Stimulated activated naive CD8-positive, alpha-beta T cell treated with anti-CD3 and anti-CD28 coated beads, Interleukin-15, Interleukin-2, amounts not matched to agents 100 U/mL and 50 U/mL, for 24 hours (primary cell): ENCODE measurements around the gene LBHD1.
"Not testable (repeated sequence)": the region's sequence is repeated elsewhere in the genome, so short reads cannot be mapped to it uniquely, and the experiment has no call there.

ENCODE experiments used
- ATAC-seq: fragments of 150-1000 bp; cut with Tn5 transposase; one replicate; pipeline ENCODE4 v1.10.0; 2021
- DNase-seq: peaks from one replicate; pipeline ENCODE4 v3.0.0; 2021

The LBHD1 gene

DNA sequence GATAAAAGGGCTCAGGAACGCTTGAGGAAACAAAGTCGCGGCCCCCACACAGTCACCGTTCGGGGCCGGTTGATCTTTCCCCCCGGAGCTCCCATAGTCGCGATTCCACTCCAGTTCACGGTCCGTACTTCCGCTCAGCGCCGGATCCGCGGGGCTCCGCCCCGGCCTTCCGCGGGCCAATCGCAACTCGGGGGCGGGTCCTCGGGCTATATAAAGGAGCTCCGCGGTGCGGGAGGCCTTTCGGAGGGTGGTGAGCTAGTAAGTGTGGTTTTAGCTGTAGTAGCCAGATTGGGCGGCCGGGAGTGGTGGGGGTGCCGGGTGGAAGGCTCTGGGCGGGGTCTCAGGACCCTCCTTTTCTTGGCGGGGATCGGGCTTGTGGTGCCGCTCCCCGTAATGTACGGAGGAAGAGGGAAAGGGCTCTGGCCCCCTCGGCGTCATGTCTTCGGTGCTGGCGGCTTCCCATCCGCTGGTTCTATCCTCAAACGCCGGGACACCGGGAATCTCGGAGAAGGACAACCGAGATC is 6.9 kb downstream of the LBHD1 start, which contains the start of the genes C11orf98 and CSKMT:
Gene C11orf98 (minus strand): TSS at position 136 of the 524 bp plus-strand sequence. CDS start 41 bp downstream, at position 95.
Gene CSKMT (plus strand): TSS at position 238 of the 524 bp plus-strand sequence. CDS start 568 bp downstream, outside the sequence.
- DNase-seq (peak; percentile 97), ATAC-seq (peak; percentile 89)

DNA sequence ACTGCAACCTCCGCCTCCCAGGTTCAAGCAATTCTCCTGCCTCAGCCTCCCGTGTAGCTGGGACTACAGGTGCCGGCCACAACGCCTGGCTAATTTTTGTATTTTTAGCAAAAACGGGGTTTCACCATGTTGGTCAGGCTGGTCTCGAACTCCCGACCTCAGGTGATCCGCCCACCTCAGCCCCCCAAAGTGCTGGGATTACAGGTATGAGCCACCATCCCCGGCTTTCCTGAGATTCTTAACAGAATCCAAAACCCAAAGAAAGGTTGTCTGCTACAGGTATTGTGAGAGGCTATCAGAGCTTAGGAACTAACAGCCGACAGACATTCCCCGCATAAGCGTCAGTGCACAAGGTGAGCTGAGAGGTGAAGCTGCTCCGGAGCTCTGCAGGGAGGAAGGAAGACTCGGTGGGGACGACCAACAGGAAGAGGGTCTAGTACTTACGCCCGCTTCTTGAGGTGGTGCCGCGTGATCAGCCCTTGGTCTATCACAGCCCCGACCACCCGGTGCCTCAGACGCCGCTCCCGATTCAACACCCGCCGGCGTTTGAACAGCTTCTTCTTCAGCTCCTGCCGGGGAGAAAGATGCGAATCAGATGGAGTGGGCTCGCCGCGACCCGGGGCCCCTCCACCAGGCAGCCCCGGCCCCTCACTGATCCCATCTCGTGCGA is 7.5 kb downstream of the LBHD1 start:
- DNase-seq (peak; percentile 62), ATAC-seq (peak; percentile 36)

DNA sequence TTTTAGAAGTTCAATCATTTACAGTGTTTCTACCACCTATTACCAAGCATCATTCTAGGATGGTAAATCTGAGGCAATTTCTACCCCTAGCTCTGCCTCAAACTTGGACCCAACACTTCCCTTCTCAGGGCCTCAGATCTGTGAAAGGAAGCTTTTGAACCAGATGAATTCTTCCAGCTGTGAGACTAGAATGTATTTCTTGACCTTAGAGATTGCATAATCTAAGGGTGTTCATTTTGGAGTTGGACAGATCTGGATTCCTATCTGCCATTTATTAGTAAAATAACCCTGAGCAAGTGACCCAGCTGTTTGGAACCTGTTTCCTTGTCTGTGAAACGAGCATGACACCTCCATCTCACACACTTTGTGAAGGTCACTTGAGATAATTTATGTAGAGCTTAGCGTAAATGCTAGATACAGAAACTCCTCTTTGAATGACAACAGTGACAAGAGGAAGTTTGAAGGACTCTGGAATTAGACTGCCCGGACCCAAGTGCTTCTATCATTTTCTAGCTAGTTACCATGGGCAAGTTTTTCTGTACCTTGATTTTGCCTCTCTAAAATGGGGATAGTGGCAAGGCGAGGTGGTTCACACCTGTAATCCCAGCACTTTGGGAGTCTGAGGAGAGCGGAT is 15.2 kb downstream of the LBHD1 start:
- DNase-seq = no peak

DNA sequence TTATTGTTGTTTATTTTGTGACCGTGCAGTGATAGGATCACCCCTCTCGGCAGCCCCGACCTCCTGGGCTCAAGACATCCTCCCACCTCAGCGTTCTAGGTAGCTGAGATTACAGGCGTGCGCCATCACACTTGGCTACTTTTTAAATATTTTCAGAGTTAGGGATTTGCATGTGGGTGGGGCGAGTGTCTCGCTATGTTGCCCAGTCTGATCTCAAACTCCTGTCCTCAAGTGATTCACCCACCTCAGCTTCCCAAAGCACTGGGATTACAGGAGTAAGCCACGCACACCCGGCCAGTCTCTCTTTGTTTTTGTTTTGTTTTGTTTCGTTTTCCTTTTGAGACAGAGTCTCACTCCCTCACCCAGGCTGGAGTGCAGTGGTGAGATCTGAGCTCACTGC is 17.8 kb downstream of the LBHD1 start:
- no peak for ATAC-seq

More for the DNA sequence above, 15.2 kb downstream of the LBHD1 start:
- ATAC-seq = no peak

DNA sequence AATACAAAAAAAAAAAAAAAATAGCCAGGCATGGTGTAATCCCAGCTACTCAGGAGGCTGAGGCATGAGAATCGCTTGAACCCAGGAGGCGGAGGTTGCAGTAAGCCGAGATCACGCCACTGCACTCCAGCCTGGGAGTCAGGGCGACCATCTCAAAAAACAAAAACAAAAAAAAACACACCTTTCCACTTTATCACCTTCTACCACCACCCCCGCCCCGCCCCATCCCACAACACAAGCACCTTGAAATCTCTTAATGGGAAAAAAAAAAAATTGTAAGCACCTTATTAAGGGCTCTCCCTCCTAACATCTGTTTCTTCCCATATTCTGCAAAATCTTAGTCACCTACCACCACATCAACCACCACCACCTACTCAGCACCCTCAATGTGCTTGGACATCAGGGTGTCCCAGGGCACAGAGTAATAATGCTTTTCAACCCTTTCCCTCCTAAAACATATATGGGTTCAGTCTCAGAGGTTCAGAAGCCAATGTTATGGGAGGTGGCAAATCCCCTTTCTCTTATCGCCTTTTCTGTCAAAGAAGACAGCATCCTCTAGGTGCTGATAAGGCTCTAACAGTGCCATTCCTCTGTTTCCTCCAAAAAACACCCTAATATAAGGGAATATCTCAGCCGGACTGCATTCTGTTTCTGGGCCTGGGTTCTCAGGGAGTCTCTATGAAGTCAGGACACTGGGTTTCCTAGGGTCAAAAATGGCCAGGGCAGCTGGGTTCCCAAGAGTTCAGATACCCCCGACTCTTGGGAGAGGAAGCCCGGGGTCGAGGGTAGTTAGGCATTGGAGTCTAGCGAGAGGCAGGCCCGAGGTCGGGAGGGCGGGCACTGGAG is 19.7 kb downstream of the LBHD1 start:
- ATAC-seq (no peak), DNase-seq (no peak)

More for the DNA sequence above, 17.8 kb downstream of the LBHD1 start:
- no peak for DNase-seq

DNA sequence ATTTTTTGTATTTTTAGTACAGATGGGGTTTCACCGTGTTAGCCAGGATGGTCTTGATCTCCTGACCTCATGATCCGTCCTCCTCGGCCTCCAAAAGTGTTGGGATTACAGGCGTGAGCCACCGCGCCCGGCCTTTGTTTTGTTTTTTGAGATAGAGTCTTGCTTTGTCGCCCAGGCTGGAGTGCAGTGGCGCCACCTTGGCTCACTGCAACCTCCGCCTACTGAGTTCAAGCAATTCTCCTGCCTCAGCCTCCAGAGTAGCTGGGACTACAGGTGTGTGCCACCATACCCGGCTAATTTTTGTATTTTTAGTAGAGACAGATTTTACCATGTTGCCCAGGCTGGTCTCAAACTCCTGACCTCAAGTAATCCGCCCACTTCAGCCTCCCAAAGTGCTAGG is 21.8 kb downstream of the LBHD1 start:
- not testable (repeated sequence) for DNase-seq, ATAC-seq

DNA sequence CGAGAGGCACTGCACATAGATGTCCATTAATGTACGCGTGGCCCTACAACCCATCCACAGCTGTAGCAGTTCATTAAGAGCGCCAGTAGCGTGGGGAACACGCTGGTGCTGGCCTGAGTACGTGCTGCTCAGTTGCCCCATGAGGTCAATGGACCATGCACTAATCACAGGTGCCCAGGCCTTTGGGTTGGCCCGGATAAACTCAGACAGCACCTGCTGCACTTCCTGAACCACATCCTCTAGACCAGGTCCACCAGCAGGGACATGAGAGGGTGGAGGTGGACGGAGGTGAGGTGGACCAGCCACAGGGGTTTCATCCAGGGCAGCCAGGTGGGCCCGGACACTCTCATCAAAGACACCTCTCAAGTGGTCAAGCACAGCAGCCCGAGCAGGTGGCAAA is 22.6 kb downstream of the LBHD1 start:
- DNase-seq (no peak), ATAC-seq (no peak)

DNA sequence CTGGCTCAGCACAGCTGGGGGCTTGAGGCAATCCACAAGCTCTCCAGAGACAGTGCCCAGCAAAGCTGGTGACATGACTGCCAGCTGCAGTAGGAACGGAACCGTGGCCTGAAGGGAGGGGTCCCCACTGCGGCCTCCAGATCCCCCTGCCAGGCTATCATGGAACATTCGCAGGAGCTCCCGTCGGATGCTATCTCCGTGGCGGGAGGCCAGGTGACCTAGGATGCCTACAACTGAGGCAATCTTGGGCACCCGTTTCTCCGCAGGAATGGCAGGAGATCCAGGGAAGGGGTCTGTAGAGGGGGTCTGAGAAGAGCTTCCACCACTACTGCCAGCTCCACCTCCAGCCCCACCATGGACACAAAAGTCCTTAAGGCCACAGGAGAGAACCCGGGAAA is 23.1 kb downstream of the LBHD1 start:
- no peak for DNase-seq
- ATAC-seq = no peak

DNA sequence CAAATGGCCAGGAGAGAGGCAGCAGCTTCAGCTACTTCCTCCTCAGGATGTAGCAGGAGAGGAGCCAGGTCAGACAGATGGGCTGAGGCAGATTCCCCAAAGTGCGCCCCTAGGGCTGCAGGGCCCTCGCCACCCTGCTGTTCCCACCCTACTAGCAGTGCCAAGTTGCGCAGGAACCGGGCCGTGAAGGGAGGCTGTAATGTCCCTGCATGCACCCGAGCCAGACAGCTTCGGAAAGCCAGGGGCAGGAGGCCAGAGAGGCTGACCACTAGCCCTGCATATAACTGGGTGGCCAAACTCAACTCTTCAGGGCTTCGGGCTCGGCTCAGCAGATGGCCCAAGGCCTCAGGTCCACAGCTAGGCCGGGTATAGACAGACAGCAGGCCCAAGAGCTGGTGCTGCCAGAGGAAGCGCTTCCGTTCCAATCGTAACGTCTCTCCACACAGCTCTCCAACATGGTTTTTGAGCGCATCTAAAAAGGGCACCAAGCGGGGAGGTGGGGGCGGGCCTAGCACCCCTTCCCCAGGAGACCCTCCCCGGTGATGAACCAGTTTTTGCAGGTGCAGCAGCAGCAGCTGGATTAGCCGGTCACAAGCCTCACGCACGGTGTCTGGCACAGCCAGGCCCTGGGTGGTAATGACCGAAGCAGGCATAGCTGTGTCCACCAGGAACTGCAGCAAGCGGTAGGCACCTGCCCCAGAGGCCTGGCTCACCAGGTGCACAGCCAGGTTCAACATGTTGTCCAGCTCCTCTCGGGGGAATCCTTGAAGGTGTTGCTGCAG is 23.7 kb downstream of the LBHD1 start:
- DNase-seq (no peak), ATAC-seq (no peak)

DNA sequence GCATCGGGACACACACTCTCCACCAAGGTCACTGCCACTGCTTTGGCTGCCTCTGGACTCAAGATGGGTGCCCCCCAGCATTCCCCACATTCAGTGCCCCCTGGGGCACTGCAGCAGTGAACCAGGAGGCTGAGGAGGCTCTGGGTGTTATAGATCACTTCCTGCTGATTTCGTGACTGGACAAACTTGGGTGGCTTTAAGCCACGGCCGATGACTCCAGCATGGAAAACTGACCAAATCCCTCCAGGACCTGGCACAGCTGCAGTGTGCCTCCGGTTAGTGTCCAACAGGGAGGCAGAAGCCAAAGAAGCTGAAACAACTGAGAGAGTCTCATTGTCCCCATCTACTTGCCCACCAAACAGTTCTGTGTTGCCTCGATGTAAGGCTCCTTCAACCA is 24.5 kb downstream of the LBHD1 start:
- no peak for DNase-seq
- ATAC-seq = no peak

DNA sequence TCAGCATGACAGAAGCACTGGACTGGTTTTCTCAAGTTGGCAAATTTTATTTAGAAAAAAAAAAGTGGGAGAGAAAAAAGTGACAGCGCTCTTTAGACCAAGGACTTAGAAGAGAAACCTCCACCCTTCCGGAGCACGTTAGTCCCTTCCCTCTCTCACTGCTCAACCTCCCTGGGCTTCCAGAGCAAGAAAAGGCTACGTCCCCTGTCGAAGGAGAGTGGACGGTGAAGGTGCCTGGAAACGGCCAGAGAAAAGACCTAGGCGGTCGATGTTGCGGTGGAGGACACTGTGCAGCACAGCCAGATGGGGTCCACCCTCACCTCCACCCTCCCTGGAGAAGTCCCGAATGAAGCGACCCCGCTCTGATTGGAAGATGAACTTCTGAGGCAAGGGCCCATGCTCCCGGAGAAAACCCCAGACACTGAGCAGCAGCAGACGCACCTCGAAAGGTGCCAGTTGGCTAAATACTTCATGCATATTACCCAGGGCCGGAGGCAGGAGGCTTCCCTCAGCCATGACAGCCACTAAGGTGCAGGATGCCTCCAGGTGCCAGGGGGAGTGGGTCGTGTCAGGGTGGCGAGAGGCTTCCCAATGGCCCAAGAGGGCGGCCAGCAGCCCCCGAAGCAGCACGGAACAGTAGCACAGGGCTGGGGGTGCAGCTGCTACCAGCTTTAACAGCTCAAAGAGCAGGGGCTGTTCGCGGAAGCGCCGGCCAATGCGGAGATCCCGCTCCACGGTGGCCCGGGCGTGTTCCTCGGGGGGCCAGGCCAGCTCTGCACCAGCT is 25.1 kb downstream of the LBHD1 start:
- DNase-seq (no peak), ATAC-seq (no peak)

DNA sequence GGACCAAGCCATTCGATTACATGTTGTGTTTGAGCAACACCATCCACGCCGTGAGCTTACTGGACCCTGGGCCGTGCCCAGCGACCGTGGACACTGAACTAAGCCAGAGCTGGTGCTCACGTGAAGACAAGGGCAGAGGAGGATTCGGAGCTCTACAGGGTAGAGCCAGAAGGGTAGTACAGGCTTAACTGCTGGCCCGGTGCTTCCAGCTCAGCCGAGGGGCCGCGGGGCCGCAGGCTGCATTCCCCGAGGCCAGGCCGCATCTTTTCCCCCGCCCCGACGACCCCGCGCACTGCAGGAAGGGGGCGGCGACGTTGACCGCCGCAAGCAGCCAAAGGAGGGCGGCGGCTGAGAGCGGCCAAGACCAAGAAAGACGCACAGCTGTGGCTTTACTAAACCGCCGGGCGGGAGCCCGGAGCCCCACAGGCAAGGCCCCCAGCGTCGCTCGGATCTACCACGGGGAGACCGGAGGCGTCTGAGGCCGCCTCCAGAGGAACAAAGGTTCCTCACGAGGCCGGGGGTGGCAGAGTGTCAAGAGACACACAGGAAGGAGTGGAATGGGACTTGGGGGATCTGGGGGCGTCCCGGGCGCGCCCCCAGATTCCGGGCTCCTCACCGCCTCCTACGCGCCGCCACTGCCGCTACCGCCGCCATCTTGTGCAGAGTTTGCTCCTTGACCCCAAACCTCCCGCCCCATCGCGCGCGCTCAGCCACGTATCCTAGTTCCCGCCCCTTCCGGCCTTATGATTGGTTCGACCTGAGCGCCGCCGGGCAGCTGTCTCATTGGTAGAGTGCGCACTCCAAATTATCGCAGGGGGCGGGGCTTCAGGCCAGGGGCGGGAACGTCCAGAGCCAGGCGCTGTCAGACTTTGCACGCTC is 25.9 kb downstream of the LBHD1 start, which contains the start of gene GANAB:
Gene GANAB (minus strand): TSS at position 668 of the 879 bp plus-strand sequence. CDS start 14 bp downstream, at position 654.
- ATAC-seq (peak; percentile 98), DNase-seq (peak; percentile 100)

DNA sequence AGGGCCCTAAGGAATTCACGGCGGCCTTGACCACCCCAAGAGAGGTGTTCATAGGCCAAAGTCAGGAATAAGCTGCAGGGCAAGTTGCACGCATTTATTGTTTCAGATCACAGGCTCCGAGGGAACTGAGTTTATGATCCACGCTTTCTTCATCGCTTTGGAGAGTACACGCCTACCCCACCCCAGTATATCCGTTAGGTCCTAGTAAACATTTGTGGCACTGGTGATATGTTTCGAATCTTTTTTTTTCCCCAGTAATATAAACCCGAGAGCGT is 26.5 kb downstream of the LBHD1 start:
- ATAC-seq (no peak), DNase-seq (no peak)

DNA sequence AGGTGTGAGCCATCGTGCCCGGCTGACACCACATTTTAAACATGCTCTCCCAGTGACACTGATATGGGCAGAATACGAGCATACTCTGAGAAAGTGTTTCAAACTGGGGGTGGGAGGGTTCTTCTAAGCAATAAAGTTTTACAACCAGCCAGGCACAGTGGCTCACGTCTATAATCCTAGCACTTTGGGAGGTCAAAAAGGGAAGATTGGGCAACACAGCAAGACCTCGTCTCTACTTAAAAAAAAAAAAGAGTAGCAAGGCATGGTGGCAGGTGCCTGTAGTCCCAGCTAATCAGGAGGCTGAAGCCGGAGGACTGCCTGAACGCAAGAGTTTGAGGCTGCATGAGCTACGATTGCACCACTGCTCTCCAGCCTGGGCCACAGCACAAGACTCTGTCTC is 27.8 kb downstream of the LBHD1 start:
- ATAC-seq = no peak
- no peak for DNase-seq

DNA sequence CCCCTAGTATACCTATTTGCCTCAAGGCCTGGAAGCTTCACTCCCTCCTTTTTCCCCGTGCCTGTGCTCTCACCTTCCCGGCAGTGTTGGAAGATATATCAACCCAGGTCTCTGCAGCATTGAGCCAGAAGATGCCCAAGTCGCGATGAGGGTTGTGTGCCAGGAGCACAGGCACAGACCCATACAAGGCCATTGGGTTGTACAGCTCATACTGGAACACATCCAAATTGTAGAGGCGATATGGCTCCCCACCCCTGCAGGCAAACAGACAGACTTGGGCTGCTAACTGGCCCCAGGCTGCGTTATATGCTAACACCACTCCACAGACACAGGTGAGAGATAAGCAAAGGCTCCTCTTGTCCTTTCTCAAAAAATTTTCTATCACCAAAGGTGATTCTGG is 39.6 kb downstream of the LBHD1 start:
- ATAC-seq = no peak
- no peak for DNase-seq

DNA sequence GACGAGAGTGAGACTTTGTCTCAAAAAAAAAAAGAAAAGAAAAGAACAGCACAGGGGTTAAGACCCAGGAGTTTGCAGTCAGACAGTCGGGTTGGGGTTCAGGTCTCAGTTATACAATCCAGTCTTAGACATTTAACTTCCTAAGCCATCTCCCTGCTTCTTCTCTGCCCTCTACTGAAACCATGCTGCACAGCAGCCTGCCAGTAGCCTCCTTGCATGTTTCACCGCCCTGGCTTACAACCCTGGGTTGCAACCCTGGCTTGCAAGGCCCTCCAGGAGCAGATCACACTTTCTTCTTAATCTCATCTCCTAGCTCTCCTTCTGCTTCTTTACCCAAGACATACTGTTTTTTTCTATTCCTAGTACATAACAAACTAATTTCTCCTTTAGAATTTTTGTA is 44.4 kb downstream of the LBHD1 start:
- no peak for ATAC-seq
- no peak for DNase-seq

DNA sequence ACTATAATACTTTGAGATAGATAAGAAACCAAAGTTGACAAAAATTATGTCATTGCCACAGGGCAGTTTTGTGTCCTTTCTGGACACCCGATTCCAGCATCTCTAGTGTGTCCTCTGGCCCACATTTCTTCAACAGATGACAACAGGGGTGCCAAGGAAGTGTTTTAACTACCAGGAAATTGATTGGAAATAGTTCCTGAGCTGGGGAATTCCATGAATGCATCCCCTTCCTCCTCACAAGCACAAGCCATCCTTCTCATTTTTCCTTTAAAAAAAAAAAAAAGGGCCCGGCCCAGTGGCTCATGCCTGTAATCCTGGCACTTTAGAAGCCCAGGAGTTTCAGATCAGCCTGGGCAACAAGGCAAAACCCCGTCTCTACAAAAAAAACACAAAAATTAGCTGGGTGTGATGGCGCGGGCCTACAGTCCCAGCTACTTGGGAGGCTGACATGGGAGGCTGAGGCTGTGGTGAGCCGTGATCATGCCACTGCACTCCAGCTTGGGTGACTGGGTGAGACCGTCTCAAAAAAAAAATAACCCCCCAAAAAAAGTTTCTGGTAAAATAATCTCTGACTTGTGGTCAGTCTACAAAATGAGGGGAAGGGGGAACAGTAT is 49.5 kb downstream of the LBHD1 start:
- DNase-seq (no peak), ATAC-seq (no peak)

DNA sequence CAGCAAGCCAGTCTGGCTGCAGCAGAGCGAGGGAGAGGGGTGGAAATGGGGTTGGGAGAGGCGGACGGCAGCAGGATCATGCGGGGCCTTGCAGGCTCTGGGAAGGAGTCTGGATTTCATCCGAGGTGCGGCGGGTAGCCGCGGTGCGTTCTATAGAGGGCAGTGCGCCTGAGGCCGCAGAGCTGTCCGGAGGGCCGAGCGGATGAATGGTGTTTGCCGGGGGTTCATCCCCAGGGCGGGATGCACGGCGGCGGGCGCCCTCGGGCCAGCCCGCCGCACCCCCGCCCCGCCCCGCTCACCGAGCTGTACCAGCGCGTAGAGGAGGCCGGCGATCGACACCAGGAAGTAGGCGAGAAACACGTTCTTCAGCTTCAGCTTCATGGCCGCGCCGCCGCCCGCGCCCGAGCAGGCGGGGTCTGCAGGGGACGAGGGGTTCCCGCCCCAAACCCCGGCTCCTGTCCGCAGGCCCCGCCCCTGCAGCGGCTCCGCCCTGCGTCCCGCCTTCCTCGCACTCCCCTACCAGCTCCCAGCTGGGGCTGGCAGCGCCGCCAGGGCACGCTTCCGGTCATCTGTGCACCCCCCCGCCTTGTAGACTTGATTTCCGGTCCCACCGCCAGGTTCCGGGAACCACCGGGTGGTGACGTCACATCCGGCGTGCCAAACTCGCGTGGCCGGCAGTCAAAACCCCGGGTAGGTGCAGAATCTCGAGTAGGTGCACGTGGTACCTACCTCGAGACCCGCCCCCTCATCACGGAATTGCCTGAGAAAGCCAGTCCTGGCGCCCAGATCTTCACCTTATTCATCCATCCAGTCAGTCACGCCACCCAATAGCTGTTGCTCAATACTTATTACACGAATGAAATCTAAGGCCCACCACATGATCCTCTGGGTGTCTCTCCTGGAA is 50.2 kb downstream of the LBHD1 start, which contains the start of gene B3GAT3:
Gene B3GAT3 (minus strand): TSS at position 420 of the 904 bp plus-strand sequence. CDS start 39 bp downstream, at position 381.
- ATAC-seq = peak; percentile 97
- peak; percentile 97 for DNase-seq
